ENCODE data around the gene PRDM11.

Gene PRDM11

DNA sequence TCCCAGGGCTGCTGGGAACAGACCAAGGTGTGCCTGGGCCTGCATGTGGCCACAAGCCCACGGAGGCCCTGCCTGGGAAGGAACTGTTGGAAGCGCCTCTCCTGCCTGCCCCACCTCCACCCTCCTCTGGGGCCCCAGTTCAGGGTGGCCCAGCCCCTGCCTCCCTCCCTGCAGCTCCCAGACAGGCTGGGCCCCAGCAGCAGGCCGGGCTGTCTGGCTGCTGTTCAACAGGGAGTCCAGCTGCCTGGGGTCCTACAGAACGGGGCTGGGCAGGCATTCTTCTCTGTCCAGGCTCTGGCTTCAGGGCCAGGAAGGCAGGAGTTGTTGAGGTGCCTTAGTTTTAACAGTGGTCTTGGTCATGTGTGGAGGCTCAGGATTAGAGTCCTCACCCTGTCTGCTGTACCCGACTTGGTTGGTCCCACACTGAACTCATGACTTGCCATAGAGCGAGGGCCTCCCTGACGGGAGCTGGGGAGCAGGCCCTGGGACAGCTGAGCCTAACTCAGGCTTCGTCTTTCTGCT lies 11.8 kb downstream of the PRDM11 start:
- DNase-seq, result no peak

DNA sequence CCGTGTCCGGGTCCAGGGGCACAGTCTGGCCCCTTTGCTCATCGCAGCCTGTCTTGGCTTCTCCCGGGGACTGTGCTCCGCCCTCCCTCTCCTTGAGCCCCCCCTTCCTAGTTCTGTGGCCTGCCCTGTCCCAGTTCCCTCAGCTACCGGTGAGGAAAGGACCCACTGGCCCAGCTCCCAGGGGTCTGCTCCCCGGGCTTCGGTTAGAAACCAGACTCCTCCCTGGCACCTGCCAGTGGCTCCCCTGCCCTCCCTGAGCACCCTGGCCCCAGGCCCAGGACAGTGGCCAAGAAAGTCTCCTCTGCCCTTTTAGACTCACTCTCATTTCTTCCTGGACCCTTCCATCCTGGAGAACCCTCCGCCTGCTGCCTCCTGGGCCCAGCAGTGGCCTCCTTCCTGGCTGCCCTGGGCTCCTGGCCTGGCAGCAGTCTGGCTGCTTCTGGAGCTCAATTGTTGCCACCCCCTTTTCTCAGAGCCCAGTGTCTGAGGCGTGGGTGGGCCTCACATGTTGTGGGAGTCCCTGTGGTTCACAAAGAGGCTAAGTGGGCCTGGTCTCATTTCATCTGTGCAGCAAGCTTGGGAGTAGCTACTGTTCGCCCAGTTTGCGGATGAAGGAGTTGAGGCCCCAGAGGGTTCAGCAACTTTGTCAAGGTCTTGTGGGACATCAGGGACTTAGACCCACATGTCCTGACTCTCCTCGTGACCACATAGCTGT lies 12.6 kb downstream of the PRDM11 start:
- DNase-seq, result no peak

- no peak for DNase-seq
Observed at GRCh38 chr11:45159781-45160365, 13.4 kb downstream of the PRDM11 start.

DNA sequence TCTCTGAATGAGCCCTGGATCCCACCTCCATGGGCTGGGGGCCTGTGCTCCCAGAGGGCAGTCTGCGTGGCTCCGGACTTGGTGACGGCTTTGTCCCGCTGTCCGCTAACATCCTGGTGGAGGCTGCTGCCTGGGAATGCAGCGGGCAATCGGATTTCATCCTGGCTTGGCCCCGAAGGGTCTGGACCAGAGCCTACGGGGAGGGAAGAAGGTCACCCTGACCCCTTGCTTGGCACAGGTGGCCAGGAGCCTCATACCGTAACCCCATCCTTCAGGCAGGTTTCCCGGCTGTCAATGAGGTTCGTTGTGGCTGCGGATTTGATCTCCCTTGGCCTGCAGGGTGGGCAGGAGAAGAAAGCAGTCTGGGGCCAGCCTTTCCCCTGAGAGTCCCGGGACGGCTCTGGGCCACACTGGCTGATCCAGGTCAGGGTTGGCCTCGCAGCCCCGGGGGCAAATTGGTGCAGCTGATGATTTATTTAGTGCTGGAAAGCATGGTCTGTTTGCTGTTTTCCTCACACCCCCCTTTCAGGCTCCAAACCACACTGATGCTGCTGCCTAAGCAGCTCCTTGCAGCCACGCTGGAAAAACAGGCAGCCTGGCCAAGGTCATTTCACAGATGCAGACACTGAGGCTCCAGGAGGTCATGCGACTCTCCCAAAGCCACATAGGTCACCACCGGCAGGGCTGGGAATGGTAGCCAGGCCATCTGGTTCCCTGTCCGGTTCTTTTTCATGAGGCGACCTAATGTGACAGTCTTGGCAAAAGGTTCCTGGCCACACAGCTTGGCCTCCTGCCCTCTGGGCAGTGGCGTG lies 15.0 kb downstream of the PRDM11 start:
- no peak for DNase-seq

DNA sequence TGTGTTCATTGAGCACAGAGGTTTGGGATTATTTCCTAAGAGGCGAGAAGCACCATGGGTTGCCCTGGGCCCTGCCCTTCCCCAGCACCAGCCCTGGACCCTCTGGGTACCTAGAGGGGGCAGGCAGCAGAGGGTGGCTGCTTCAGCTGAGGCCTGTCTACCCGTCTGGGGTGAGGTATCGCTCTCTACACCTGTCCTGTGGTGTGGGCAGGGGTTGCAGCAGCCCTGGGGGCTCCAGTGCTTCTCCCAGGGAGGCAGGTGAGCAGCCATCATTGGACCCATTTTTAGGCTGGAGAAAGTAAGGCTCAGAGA lies 15.6 kb downstream of the PRDM11 start:
- no peak for DNase-seq

- DNase-seq, result no peak
Observed at GRCh38 chr11:45162916-45163879, 16.8 kb downstream of the PRDM11 start.

DNA sequence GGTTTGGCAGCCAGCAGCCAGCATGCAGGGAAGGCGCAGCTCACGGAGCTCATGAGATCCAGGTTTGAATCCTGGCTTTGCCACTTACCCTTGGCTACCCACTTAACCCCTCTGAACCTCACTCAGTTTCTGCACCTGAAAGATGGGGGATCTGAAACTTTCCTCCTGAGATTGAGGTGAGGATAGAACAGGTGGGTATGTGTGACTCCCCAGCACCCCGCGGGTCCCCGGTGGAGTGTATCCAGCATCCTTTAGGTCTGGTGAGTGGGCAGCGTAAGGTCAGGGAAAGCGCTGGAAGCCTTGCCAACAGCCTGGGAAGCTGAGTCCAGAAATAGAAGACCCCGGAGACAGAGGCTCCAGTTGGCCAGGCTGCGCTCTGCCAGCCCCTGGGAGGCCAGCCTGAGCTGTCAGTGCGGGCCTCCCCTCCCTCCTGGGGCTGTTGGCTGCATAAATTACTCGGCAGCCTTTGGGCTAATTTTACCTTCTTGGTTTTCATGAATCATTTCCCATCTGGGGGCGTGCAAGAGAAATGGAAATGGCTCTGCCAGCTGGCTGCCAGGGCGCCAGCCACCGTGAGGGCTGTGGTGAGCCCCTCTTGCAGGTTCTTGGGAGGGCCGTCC lies 17.6 kb downstream of the PRDM11 start:
- DNase-seq, result no peak

DNA sequence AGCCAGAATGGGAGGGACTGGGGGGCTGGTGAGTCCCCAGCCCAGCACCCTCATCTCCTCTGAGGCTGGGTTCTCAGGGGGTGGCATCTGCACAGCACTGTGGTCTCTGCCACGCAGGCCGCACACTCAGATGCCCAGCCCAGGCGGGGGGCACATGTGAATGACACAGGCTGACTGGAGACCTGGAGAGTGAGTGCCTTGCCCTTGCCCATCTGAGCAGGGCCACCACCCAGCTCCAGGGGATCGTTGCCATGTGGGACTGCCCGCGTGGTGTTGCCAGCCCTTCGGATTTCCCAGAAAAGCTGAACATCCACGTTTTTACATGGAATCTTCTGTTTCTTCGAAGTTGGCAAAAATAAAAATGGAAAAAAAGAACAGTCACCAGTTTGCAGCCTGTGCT lies 18.9 kb downstream of the PRDM11 start:
- DNase-seq, result no peak

DNA sequence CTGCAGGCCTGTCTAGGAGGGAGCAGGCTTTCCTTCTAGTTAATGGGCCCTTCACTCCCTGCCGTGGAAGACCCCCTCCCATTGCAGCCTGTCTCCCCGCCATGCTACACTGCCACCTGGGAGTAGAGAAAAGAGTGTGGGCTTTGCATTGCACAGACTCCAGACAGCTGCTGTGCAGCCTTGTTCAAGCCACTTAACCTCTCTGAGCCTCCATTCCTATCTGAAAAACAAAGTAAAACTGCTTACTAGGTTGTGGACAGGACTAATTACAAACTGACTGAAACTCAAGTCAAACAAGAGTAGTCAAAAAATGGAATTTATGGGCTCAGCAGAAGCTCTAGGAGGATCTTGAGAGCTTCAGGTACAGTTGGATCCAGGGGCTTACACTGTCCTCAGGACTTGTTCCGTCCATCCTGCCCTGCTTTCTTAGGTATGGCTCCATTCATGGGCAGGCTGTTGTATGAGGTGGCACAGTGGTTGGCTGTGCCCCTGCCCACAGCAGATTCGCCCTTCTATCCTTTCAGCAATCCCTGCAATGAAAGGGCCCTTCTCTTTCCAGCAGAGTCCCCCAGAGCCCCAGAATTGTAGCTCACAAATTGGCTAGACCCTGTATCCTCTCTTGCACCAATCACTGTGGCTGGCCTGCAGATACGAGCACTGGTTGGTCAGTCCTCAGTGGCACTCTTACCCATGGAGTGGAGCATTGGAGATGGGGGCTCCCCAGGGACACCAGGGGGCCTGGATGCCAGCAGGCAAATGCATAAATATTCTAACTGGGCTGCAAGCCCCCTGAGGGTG lies 19.6 kb downstream of the PRDM11 start:
- no peak for DNase-seq

DNA sequence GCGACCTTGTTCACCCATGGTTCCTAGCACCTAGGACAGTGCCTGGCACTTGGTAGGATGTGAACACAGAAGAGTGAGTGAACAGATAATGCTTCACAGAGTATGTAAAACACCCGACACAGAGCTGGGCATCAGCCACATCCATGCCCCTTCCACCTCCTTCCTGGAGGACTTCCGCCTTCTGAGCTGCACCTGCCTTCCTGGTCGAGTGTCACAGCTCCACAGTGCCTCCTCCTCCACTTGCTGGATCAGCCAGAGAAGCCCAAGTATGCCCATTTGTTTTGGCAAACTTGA lies 20.1 kb downstream of the PRDM11 start:
- DNase-seq, result no peak

- DNase-seq, result no peak
Observed at GRCh38 chr11:45167283-45167682, 20.8 kb downstream of the PRDM11 start.

GRCh38 chr11:45168366-45169130 lies 22.1 kb downstream of the PRDM11 start:
- no peak for DNase-seq

GRCh38 chr11:45169310-45170072 lies 23.1 kb downstream of the PRDM11 start:
- DNase-seq, result no peak

DNA sequence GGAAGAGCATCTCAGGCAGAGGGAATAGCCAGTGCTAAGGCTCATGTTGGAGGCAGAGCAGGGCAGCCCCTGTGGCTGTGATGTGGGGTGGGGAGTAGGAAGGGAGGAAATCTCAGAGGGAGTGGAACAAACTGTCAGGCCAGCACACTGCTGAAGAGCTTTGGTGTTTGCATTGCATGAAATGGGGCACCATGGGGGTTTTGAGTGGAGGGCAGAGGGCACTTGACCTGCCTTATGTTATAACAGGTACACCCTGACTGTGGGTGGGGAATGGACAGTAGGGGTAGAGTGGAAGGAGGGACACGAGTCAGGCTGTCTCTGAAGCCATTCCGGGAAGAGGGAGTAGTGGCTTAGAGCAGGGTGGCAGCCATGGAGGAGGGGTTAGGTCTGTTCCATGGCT lies 24.0 kb downstream of the PRDM11 start:
- DNase-seq, result no peak

DNA sequence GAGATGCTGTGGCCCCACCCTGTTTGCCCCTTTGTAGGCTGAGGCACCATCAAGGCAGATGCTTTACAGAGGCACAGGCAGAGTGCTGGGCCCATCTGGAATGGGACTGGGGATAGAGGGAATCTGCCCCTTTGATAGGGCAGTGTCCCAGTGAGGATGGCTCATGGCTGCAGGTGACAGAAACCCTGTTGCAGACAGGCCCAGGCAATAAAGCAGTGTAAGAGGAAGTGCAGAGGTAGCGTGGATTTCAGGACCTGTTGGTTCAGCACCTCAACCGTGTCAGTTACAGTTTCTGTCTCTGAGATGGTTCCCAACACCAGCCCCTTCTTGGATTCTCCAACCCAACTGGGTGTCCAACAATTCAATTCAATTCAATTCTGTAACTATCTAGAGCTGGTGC lies 25.1 kb downstream of the PRDM11 start:
- no peak for DNase-seq

- DNase-seq, result no peak
Observed at GRCh38 chr11:45173064-45173463, 26.6 kb downstream of the PRDM11 start.

- DNase-seq, result no peak
Observed at GRCh38 chr11:45174168-45174835, 27.9 kb downstream of the PRDM11 start.

GRCh38 chr11:45174963-45175362 lies 28.5 kb downstream of the PRDM11 start:
- no peak for DNase-seq

GRCh38 chr11:45176996-45177395 lies 30.6 kb downstream of the PRDM11 start:
- DNase-seq, result peak; percentile 17

- no peak for DNase-seq
Observed at GRCh38 chr11:45178223-45178622, 31.8 kb downstream of the PRDM11 start.

All from DMS79 (cell line).